Stimulated activated CD4-positive, alpha-beta T cell treated with anti-CD3 and anti-CD28 coated beads, Interleukin-4, amount 100 ng/mL, for 48 hours (primary cell): ENCODE measurements around the gene C1orf50.
"Not testable (repeated sequence)": the region's sequence is repeated elsewhere in the genome, so short reads cannot be mapped to it uniquely, and the experiment has no call there.

Experiments
- DNase-seq, 2 donors: peaks; one replicate each; pipeline ENCODE4 v3.0.0-alpha.2; 2020; ENCODE audit warnings: low read depth in 2 of 2

The C1orf50 gene

DNA sequence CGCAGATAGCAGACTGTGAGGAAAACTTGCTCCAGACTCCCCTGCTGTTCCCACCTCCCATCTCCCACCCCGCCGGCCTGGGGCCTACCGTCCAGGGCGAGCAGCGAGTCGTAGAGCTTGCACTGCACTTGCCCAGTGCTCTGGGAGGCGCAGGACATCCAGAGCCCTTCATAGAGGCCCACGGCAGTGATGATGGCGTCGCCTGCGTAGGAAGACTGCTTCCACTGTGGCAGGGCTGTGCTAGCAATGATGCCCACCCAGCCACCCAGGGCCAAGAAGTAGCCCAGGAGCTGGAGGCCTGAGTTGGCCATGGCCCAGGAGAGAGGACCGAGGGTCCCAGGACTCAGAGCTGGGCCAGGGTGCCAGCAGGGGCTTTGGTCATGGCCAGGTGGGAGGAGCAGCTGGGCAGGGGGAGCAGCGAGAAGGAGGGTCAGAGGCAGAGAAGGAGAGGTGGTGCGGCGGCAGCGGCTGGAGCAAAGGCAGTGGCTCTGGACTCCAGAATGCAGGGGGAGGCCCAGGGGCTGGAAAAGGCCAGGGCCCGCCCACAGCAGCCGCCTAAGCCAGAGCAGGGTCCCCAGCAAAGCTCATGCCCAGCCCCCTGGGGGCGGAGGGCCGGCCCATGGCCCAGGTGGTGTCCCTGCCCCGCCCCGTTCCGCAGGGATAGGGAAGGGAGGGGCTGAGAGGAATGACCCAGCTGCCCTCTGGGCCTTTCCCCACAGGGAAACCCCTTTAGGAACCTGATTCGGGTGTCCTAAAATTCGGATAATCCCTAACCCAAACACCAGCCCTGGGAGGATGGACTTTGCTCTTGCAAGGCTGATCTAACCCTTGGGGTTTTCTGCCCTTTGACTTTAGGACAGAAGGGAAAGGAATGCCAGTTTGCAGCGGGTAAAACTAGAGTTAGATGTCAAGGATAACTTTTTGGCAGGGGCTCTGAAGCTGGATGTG is 27.0 kb upstream of the C1orf50 start, which contains the start of gene CLDN19:
TSS of gene CLDN19 (minus strand) at position 484 of the 948 bp plus-strand sequence. CDS start at position 311, 173 bp downstream.
- no peak for DNase-seq

- no peak for DNase-seq
These were observed 26.0 kb upstream of the C1orf50 start for GRCh38 chr1:42740851-42741580.

DNA sequence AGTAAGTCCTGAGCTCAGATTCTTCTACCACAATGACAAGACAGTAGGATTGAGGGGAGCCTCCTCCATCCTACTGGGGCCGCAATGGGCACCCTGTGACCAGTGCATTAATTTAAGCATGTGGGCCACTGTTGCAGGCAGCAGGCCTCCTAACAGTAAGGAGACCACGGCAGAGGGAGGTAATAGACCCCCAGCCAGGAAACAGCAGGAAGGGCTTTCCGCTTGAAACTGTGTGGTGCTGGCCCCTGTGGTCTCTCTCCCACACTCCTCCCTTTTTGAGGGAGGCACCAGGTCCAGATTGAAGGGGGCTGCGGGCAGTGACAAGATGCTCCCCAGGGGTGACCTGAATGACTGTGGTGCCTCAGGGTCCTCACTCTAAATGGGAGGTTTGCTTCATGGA is 25.3 kb upstream of the C1orf50 start:
- no peak for DNase-seq

DNA sequence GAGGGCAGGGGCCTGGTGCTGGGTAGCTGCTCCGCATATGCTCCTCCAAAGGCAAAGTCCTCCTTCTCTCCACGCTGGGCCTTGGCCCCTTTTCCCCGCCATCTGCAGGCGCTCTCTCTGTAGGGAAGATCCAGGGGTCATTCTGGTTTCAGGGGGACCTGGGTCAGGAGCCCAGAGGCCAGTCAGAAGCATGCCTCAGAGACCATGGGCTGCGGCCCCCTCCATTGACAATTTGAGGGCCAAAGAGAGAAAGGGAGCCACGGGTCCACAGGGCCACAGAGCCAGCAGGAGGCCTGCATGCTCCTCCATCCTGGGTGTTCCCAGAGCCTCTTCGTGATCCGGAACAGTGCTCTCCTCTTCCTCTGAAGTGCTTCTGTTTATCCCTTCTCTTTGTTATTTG is 24.9 kb upstream of the C1orf50 start:
- no peak for DNase-seq

DNA sequence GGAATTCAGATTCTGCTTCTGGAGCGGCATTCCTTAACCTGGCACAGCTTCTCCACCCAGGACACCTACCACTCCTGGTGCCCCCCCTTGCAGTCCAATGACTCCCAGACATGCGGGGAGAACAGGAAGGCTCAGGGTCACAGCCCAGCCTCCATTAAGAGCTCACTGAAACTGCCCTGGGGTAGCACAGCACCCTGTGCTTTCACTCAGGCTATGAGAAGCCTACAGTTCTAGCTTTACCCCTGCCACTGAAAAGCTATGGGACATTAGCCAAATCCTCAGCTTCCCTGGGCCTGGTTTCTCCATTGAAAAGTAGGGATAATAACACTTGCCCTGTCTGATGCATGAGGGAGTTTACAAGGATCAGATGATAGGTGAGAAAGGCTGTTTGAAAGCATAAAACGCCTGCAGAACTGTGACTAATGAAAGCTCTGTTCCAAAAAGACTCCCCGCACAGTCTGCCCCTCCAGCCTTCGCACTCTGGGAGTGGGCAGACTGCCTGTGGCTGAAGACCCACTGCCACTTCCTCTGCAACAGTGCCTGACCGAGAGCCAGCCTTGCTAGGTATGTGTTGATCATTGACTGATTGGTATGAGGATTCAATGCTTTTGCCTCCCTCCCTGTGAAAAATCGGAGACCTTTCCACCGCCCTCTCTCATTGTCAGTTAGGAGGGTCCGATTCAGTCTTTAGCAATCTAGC is 24.3 kb upstream of the C1orf50 start:
- DNase-seq, result no peak

GRCh38 chr1:42743317-42744147 is 23.5 kb upstream of the C1orf50 start:
- DNase-seq, result no peak

DNA sequence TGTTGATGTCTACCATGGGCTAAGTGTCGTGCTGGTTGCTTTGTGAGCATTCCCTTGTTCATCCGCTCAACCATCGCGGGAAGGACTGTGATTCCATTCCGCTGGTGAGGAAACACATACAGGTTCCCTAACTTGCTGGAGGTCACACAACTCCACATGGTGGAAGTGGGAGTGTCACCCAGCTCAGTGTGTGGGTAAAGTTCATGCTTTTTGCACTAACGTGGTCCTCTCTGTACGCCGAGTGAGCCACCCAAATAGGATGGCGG is 23.0 kb upstream of the C1orf50 start:
- no peak for DNase-seq

DNA sequence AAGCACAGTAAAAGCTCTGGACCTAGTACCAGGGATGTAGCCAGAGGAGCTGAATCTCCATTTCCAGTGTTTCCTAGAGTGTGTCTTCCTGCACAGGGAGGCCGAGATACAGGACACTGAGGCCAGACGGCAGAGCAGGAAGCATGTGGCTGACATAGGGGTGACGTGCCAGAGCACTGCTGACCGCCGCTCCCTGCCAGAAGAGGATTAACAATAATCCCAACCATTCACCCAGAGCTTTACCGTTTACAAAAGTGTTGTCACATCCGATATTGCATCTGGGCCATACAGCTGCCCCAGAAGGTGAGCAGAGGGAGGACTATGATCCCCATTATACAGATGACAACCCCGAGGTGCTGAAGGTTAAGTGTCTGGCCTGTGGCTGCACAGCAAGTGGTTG is 21.2 kb upstream of the C1orf50 start:
- DNase-seq, result no peak

GRCh38 chr1:42746436-42747105 is 20.5 kb upstream of the C1orf50 start:
- no peak for DNase-seq

- peak in 1 of 2 donors; percentile 35 for DNase-seq
These were observed 19.9 kb upstream of the C1orf50 start for GRCh38 chr1:42747125-42747524.

DNA sequence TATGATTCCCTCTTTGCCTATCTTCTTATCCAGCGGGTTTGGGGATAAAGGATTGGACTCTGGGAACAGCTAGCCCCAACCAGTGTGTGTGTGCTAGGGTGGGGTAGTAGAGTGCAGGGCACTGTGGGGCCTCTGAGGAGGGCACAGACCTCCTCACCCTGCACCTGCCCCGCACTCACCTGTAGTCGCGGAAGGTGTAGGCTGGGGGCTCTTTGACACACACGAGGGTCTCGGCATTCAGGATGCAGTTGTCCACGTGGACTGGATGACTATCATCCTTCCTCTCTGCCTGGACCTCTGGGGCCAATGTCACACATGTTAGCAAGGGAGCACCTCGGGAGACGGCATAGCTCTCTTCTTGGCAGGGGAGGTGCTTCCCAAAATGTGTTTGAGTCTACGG is 19.0 kb upstream of the C1orf50 start:
- DNase-seq, result no peak

DNA sequence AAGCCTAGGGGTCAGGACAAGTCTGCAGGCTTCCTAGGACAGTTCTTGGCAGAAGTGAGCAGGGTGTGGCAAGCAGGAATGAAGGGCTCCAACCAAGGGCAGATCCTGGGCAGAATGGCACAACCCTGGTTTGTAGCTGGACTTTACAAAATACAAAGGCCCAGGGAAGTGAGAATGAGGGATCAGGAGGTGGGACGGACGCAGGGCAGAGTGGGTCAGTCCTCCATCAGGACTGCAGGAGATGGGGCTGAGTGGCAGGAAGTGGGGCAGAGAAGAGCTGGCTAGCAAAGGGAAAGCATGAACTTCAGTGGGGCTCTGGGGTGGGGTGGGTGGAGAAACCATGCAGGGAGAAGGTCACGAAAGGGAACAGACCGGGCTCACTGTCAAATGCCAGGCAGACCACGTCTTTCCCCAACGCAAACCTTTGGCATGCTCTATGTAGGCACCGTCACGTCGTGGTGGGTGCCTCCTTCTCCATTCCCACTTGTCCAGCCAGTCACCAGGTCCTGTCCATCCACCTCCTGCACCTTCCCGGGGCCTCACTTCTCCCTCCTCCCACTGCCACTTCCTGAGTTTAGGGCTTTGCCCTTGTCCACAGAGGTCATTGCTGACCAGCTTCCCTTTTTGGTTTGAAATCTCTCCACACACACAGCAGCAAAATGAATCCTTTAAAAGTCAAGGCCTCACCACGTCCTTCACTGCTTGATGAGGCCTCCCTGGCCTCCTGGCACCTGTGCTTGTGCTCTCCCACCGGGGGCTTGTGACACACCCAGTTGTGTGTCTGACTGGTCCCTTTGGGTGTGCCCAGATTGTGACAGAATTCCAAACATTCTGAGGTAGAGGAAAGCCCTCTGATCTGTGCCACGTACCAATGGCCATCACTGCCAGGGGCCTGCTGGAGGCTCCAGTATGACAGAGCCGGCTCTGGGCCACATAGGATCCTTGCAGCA is 18.3 kb upstream of the C1orf50 start:
- no peak for DNase-seq

DNA sequence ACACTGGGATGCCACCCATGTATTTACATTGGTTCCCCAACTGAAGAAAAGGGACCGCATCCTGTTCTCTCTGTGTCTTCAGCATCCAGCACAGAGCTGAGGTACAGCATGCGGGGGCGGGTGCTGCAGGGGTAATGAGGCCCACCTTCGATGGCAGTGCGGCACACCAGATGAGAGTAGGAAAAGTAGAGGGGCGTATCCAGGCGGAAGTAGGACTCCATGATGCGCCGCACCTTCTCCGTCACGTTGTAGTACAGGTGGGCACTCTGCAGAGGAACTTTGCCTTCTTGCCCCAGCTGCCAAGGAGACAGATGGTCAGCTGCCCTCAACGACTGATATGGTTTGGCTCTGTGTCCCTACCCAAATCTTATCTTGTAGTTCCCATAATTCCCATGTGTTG is 17.0 kb upstream of the C1orf50 start:
- no peak for DNase-seq

GRCh38 chr1:42751511-42752070 is 15.5 kb upstream of the C1orf50 start:
- not testable (repeated sequence) for DNase-seq

GRCh38 chr1:42752284-42752683 is 14.8 kb upstream of the C1orf50 start:
- DNase-seq, result no peak

DNA sequence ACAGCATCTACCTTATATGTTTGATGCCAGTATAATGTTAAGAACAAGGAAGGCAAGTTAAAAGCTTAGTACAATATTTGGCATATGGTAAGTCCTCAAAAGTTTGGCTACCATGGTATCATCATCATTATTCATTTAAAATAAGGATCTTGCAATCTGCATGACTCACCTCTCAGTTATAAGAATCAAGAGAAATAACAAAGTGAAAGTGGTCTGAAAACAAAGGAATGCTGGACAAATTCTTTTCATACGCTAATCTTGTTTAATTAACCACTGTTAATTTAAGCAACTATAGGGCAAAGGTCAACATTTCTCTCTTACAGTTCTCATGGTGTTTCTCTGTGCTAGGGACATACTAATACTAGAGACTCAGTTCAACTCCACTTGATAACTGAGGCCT is 14.0 kb upstream of the C1orf50 start:
- DNase-seq, result no peak

DNA sequence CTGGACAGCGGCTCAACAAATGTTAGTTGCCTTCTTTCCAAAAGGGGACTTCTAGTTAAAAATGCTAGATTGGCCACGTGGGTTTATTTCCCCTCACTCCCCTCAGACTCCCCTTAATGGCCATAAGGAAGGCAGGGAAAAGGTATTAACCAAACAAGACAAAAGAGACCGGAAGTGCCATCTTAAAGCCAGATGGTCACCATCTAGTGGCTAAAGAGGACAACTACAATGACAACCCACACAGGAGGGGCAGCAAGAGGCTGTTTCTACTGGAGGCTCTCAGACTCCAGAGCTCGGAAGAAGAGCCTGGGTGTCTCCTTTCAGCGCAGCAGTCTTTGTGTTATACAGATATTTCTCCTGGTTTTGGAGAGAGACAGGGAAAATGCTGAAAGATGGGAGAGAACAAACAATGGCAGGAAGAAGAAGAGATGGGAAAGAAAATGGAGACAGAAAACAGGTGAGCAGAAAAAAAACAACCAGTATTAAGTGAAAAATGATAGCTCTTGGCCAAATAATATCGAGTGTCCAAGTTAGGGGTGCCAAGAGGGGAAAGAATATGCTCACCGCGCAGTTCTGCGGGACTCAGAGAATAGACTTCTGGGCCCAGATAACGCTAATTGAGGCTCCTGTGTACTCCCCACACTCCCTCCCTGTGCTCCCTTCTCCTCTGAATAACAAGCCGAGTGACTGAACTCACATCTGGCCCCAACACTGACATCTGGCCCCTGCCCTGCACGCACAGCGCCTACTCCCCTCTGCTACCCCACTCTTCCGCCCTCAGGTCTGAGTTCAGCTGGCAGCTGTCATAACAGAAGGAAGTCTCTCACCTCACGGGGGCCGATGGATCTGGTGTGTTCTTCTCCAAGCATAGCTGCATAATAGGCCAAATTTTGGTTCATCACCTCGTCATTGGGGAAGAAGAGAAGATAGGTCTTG is 9.8 kb upstream of the C1orf50 start:
- no peak for DNase-seq

GRCh38 chr1:42757892-42758275 is 9.2 kb upstream of the C1orf50 start:
- DNase-seq, result no peak
